GM12878 (cell line): ENCODE measurements around the gene ADCY7. TPM values are rescaled to one million over a fixed set of nuclear protein-coding genes. Genes with fewer than 3 reads are reported as not detected.

Experiments
- ATAC-seq: fragments of 200-7000 bp; cut with Tn5 transposase; 3 replicates; pipeline ENCODE4 v1.9.1; 2020; ENCODE audit warnings: mild to moderate bottlenecking, moderate library complexity
- BruUV-seq: library from RNA; stranded (reverse); fragments of 400-500 nt; replicated peaks from 2 replicates; lab custom pipeline; 2021; lab: Mats Ljungman, UMichigan
- CTCF ChIA-PET: fragments of 300-600 bp; sonication (Branson Sonifier 250); formaldehyde crosslinking; extraction: SDS; loops from one replicate; lab custom pipeline; 2021; ENCODE audit warnings: inconsistent platforms; lab: Yijun Ruan, JAX
- POLR2A ChIA-PET: fragments of 350-600 bp; formaldehyde crosslinking; extraction: SDS; loops from one replicate; lab custom pipeline; 2021; ENCODE audit warnings: inconsistent platforms; lab: Charles Lee
- RAD21 ChIA-PET: fragments of 300-600 bp; sonication (Branson Sonifier 250); formaldehyde crosslinking; loops from one replicate; lab custom pipeline; 2023; ENCODE audit warnings: antibody characterized with exemption; ENCODE audit not compliant: unreplicated experiment; lab: Charles Lee
- SMC1A ChIA-PET: fragments of 300-600 bp; sonication (Branson Sonifier 250); formaldehyde crosslinking; loops from one replicate; lab custom pipeline; 2023; ENCODE audit not compliant: unreplicated experiment, uncharacterized antibody; lab: Charles Lee
- DNase-seq: peaks from one replicate; pipeline ENCODE4 v3.0.0-alpha.2; 2011; ENCODE audit warnings: low read depth, low spot score
- FAIRE-seq: peaks from 3 replicates; lab custom pipeline; 2011; peaks lifted over from hg19 to GRCh38; lab: Jason Lieb, UNC
- H2AFZ ChIP-seq: 2 replicates; pipeline ENCODE4 v1.6.0; 2011; ENCODE audit warnings: low read depth, low read length, control low read depth; ENCODE audit not compliant: control insufficient read depth
- H3K27ac ChIP-seq: 2 replicates; pipeline ENCODE4 v1.5.1; 2011; ENCODE audit warnings: control low read depth; ENCODE audit not compliant: control insufficient read depth, insufficient read depth
- H3K27me3 ChIP-seq, 2 experiments: replicated peaks in 1 of 2; 2 replicates each; pipeline versions ENCODE4 v1.6.0 to v1.6.1; 2011; ENCODE audit warnings: low read length in 1 of 2; ENCODE audit not compliant: control insufficient read depth in 2 of 2, insufficient read depth in 2 of 2
- H3K36me3 ChIP-seq, 2 experiments: 2 replicates each; pipeline ENCODE4 v1.5.1; 2011; ENCODE audit warnings: low read length in 1 of 2; ENCODE audit not compliant: control insufficient read depth in 2 of 2, insufficient read depth in 2 of 2
- H3K4me1 ChIP-seq: 2 replicates; pipeline ENCODE4 v1.6.1; 2011; ENCODE audit warnings: mild to moderate bottlenecking, low read length, moderate library complexity, mixed read lengths; ENCODE audit not compliant: control insufficient read depth, insufficient read depth
- H3K4me2 ChIP-seq: 2 replicates; pipeline ENCODE4 v1.6.0; 2011; ENCODE audit warnings: control low read depth; ENCODE audit not compliant: control insufficient read depth, insufficient read depth
- H3K4me3 ChIP-seq: fragments of 200-600 bp; sonication (generic); 2 replicates; pipeline ENCODE4 v1.5.1; 2016
- H3K79me2 ChIP-seq: 2 replicates; pipeline ENCODE4 v1.6.0; 2011; ENCODE audit warnings: low read length; ENCODE audit not compliant: control insufficient read depth, insufficient read depth
- H3K9ac ChIP-seq: 2 replicates; pipeline ENCODE4 v1.8.0; 2011; ENCODE audit warnings: low read length, control low read depth, mixed read lengths; ENCODE audit not compliant: control insufficient read depth, insufficient read depth
- H3K9me3 ChIP-seq: replicated peaks from 3 replicates; pipeline ENCODE4 v1.5.1; 2011; ENCODE audit warnings: mild to moderate bottlenecking, low read length; ENCODE audit not compliant: control insufficient read depth, insufficient read depth
- H4K20me1 ChIP-seq: 2 replicates; pipeline ENCODE4 v1.6.0; 2011; ENCODE audit not compliant: control insufficient read depth, insufficient read depth
- CHD4 ChIP-seq: fragments of 200-600 bp; sonication (generic); IDR thresholded peaks from 2 replicates; pipeline ENCODE4 v1.6.1; 2016; ENCODE audit warnings: mild to moderate bottlenecking
- EGR1 ChIP-seq, 2 experiments: IDR thresholded peaks; 1 replicate in 1 of 2; 2 replicates in 1 of 2; pipeline ENCODE4 v1.6.1; 2011 to 2012; ENCODE audit warnings: low read depth in 2 of 2, low read length in 2 of 2, borderline replicate concordance in 1 of 2, mild to moderate bottlenecking in 1 of 2, moderate library complexity in 1 of 2
- HDGF ChIP-seq: fragments of 450-650 bp; IDR thresholded peaks from 2 replicates; pipeline ENCODE4 v1.6.1; 2016; ENCODE audit warnings: antibody characterized with exemption
- NFIC ChIP-seq: IDR thresholded peaks from 2 replicates; pipeline ENCODE4 v1.6.1; 2012; ENCODE audit warnings: low read depth, mild to moderate bottlenecking, inconsistent platforms, low read length, moderate library complexity
- POLR2A ChIP-seq: IDR thresholded peaks from 2 replicates; pipeline ENCODE4 v1.6.1; 2011; ENCODE audit warnings: low read depth, mild to moderate bottlenecking, low read length
- RCOR1 ChIP-seq: conservative IDR thresholded peaks from 2 replicates; pipeline ENCODE4 v1.6.1; 2012; ENCODE audit warnings: low read depth, low read length, improper control_type of control experiment
- SP1 ChIP-seq: IDR thresholded peaks from one replicate; pipeline ENCODE4 v1.6.1; 2011; ENCODE audit warnings: low read depth, low read length
- YBX1 ChIP-seq: fragments of 450-650 bp; IDR thresholded peaks from 2 replicates; pipeline ENCODE4 v1.6.1; 2016; ENCODE audit warnings: antibody characterized with exemption
- ZBED1 ChIP-seq: IDR thresholded peaks from 2 replicates; pipeline ENCODE4 v1.6.1; 2016; ENCODE audit warnings: borderline replicate concordance
- ZNF622 ChIP-seq: fragments of 450-650 bp; IDR thresholded peaks from 2 replicates; pipeline ENCODE4 v1.6.1; 2017; ENCODE audit warnings: mild to moderate bottlenecking, inconsistent platforms
- WGBS: methylation state at CpG from one replicate; pipeline ENCODE4 v1.1.6; 2016; ENCODE audit warnings: low lambda C conversion rate; ENCODE audit not compliant: insufficient replicate concordance, insufficient coverage; ENCODE audit errors: missing lambda C conversion rate; 5-methylcytosine and 5-hydroxymethylcytosine counted together
- in situ Hi-C: fragments of 300-500 bp; cut with MboI; formaldehyde crosslinking; loops from 9 replicates; pipeline ENCODE4 v1.14.3; 2018; ENCODE audit warnings: mixed read lengths
- intact Hi-C: fragments of 100-400 bp; cut with micrococcal nuclease; formaldehyde crosslinking; loops from one replicate; pipeline ENCODE4 v1.14.2; 2022; ENCODE audit not compliant: unreplicated experiment
- polyA plus RNA-seq, 11 experiments: library from polyadenylated mRNA; depleted of rRNA in 4 of 11; unstranded in 6 of 11; stranded (reverse) in 5 of 11; fragments of >200 nt; fragmentation: Nextera tagmentation in 4 of 11; fragmentation: Illumina TruSeq in 1 of 11; extraction: Ambion mirVana in 4 of 11; extraction: Trizol in 1 of 11; gene quantifications; 1 replicate in 1 of 11; 2 replicates in 10 of 11; pipeline versions ENCODE4 v1.2.1 to v1.2.3, GENCODE V29; 2011 to 2016; ENCODE audit warnings: inconsistent platforms in 2 of 11, missing spikeins in 2 of 11, low read depth in 1 of 11
- total RNA-seq, 4 experiments: library from RNA; depleted of rRNA in 3 of 4; stranded (reverse); fragments of >200 nt in 3 of 4; fragmentation: Illumina TruSeq in 1 of 4; extraction: Trizol in 1 of 4; gene quantifications; 2 replicates each; pipeline versions ENCODE4 v1.2.1 to v1.2.3, GENCODE V29; 2013 to 2021
- TF ChIP-seq, protein P1 (sequence below): IDR thresholded peaks from 2 replicates; pipeline ENCODE4 v1.6.1; 2012; ENCODE audit warnings: low read length, inconsistent platforms
- TF ChIP-seq, protein P2 (sequence below): fragments of 450-650 bp; formaldehyde crosslinking; IDR thresholded peaks from 2 replicates; pipeline ENCODE4 v1.4.0; 2022; ENCODE audit warnings: mild to moderate bottlenecking, moderate library complexity

Gene ADCY7
- total and polyA plus RNA-seq, 10 of the 15 experiments (the other 5 are each of a cell fraction or from before 2014, with no cell fraction given): 1.2 to 87.9 (median 24.4) TPM

- intact Hi-C loops: no loop called here
- ChIA-PET CTCF (interaction anchor here (0.6 kb wide), 1 partner anchor 17 kb away, joined by 3 read pairs; no protein-coding TSS in a partner anchor), SMC1A (no interaction called here), RAD21 (interaction anchor here (0.7 kb wide), 1 partner anchor 1698 kb away, joined by 3 read pairs; no protein-coding TSS in a partner anchor), POLR2A (no interaction called here)
- WGBS: 71% methylated on average over 4 of the region's 4 CpGs
- H2AFZ ChIP-seq: no peak overlapping the region
- peaks cover 29% of the 10 kb centered on the region in 2 experiments; a peak in 3 of 4 replicates for H3K36me3 ChIP-seq
- no peak for ATAC-seq
- no peak overlapping the region for H3K9ac ChIP-seq
- in situ Hi-C loops: no loop called here
- no peak overlapping the region for H3K27ac ChIP-seq
- H3K4me2 ChIP-seq: no peak overlapping the region
- TF ChIP-seq POLR2A (no peak; the same call in 1 of the 2 replicates), RCOR1 (no peak), HDGF (no peak), CHD4 (no peak), SP1 (no peak), ZBED1 (no peak), EGR1 (IDR thresholded peaks at IDR 0.05; ENCODE audit: borderline replicate concordance in 1 of 2, low read depth in 2 of 2, low read length in 2 of 2) (no peak), ZNF622 (no peak), NFIC (no peak), YBX1 (no peak)
- TF ChIP-seq, protein P1, sequence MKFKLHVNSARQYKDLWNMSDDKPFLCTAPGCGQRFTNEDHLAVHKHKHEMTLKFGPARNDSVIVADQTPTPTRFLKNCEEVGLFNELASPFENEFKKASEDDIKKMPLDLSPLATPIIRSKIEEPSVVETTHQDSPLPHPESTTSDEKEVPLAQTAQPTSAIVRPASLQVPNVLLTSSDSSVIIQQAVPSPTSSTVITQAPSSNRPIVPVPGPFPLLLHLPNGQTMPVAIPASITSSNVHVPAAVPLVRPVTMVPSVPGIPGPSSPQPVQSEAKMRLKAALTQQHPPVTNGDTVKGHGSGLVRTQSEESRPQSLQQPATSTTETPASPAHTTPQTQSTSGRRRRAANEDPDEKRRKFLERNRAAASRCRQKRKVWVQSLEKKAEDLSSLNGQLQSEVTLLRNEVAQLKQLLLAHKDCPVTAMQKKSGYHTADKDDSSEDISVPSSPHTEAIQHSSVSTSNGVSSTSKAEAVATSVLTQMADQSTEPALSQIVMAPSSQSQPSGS: no peak
- TF ChIP-seq, protein P2, sequence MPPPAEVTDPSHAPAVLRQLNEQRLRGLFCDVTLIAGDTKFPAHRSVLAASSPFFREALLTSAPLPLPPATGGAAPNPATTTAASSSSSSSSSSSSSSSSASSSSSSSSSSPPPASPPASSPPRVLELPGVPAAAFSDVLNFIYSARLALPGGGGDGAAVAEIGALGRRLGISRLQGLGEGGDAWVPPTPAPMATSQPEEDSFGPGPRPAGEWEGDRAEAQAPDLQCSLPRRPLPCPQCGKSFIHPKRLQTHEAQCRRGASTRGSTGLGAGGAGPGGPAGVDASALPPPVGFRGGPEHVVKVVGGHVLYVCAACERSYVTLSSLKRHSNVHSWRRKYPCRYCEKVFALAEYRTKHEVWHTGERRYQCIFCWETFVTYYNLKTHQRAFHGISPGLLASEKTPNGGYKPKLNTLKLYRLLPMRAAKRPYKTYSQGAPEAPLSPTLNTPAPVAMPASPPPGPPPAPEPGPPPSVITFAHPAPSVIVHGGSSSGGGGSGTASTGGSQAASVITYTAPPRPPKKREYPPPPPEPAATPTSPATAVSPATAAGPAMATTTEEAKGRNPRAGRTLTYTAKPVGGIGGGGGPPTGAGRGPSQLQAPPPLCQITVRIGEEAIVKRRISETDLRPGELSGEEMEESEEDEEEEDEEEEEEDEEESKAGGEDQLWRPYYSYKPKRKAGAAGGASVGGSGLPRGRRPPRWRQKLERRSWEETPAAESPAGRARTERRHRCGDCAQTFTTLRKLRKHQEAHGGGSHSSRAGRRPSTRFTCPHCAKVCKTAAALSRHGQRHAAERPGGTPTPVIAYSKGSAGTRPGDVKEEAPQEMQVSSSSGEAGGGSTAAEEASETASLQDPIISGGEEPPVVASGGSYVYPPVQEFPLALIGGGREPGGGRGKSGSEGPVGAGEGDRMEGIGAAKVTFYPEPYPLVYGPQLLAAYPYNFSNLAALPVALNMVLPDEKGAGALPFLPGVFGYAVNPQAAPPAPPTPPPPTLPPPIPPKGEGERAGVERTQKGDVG (CRISPR knock-in tag): no peak
- no peak for DNase-seq
- no peaks in the 10 kb centered on the region for H3K79me2 ChIP-seq
- no peaks in the 10 kb centered on the region for H3K27me3 ChIP-seq
- H4K20me1 ChIP-seq: no peaks in the 10 kb centered on the region
- no peaks in the 10 kb centered on the region for H3K4me1 ChIP-seq
- H3K9me3 ChIP-seq: no peaks in the 10 kb centered on the region
- H3K4me3 ChIP-seq: no peak overlapping the region
- FAIRE-seq: no peak
- no TSS peak for BruUV-seq
Measured at GRCh38 chr16:50311134-50311528, 44.8 kb downstream of the ADCY7 start.
